Fibroblast of mammary gland (primary cell): ENCODE data around the gene P2RY2.

ENCODE experiments used
- DNase-seq: peaks from one replicate; pipeline ENCODE4 v3.0.0-alpha.2; 2010; ENCODE audit warnings: low read depth
- H3K4me3 ChIP-seq: 2 replicates; pipeline ENCODE4 v1.5.1; 2011; ENCODE audit warnings: low read depth, mild to moderate bottlenecking, low read length, moderate library complexity; ENCODE audit not compliant: control insufficient read depth
- TF ChIP-seq, protein P1 (sequence below): conservative IDR thresholded peaks from 2 replicates; pipeline ENCODE4 v1.5.1; 2011; ENCODE audit warnings: low read depth, low read length, inconsistent platforms; ENCODE audit not compliant: control insufficient read depth, insufficient read depth

P2RY2 gene

DNA sequence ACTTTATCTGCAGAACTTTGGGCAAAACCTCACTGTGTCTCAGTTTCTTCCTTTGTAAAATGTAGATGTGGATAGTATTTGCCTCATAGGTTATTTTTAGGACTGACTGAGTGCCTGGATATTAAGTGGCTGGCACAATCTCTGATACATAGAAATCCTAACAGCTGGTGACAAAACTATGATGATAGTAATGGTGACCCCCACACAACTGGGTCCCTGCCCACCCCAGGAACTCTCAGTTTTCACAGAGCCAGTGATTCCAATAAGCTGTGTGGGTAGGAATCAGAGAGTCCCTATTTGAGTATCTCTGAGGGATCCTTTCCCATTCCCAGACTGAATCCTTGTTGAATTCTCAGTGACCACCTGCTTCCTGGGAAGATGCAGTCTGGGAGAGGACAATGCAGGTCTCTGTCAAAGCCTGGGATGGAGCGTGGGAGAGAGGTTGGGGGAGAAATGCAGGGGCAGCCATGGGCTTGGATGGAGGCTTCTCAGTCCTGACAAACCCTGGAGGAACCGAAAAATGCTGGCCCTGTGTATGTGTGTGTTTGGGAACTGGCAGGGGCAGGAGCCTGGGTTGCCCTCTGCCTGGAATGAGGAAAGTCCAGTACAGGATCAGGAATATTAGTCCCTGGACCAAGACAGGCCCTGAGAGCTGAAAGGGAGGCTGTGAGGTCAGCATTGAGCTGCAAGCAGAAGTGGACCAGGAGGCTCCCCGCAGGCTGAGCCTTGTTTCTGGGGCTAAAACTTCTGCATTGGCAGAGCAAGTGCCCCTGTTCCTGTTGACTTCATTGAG is 48.0 kb downstream of the P2RY2 start:
- TF ChIP-seq, protein P1, sequence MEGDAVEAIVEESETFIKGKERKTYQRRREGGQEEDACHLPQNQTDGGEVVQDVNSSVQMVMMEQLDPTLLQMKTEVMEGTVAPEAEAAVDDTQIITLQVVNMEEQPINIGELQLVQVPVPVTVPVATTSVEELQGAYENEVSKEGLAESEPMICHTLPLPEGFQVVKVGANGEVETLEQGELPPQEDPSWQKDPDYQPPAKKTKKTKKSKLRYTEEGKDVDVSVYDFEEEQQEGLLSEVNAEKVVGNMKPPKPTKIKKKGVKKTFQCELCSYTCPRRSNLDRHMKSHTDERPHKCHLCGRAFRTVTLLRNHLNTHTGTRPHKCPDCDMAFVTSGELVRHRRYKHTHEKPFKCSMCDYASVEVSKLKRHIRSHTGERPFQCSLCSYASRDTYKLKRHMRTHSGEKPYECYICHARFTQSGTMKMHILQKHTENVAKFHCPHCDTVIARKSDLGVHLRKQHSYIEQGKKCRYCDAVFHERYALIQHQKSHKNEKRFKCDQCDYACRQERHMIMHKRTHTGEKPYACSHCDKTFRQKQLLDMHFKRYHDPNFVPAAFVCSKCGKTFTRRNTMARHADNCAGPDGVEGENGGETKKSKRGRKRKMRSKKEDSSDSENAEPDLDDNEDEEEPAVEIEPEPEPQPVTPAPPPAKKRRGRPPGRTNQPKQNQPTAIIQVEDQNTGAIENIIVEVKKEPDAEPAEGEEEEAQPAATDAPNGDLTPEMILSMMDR = no peak
- H3K4me3 ChIP-seq = no peak overlapping the region
- DNase-seq = no peak

DNA sequence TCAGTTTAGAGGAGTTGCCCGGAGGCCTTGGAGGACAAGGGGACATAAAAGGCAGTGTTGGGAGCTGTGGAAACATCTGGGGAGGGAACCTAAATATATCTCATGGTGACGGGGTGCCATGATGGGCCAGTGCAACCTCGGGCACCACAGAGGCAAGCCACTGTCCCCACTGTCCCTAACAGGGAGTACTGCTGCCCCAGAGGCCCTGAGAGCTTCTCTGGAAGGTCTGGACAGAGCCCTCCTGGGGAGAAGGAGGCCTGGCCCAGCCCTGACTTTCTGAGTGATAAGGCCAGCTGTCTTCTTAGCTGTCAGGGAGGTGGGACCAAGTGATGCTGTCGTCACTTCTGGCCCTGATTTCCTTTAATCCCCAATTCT is 48.6 kb downstream of the P2RY2 start:
- DNase-seq = no peak
- no peak overlapping the region for H3K4me3 ChIP-seq
- TF ChIP-seq, protein P1 = no peak

DNA sequence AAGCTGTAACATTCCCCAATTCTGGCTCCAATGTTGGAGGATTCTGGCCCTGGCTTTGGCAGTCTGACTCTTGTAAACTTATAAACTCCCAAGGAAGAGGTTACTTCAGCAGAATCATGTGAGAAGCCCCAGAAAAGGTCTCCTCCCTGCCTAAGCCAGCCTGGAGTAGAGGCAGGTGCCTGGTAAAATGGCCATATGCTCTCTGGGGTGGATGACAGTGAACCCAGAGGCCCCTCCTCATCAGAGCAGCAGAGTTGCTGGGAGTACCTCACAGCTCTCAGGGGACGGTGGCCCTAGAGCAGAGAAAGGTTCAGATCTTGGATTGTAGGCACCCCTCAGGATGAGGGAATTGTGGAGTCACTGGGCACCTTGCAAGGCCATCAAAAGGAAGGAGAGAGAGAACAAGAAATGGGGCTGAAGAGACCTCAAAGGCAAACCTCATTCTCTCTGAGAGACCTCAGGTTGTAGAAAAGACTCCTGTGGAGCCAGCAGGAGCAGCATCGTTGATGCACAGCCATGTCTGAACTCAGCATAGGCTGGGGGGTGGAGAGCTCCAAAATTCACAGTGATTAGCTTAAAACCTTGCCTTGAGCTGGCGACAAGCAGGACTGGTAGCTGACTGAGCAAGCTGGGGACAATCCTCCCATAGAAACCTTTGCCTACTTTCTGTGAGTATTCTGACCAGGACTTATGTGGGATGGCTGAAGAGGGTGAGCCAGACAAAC is 49.2 kb downstream of the P2RY2 start:
- TF ChIP-seq, protein P1 = no peak
- H3K4me3 ChIP-seq = no peak overlapping the region
- DNase-seq = no peak

DNA sequence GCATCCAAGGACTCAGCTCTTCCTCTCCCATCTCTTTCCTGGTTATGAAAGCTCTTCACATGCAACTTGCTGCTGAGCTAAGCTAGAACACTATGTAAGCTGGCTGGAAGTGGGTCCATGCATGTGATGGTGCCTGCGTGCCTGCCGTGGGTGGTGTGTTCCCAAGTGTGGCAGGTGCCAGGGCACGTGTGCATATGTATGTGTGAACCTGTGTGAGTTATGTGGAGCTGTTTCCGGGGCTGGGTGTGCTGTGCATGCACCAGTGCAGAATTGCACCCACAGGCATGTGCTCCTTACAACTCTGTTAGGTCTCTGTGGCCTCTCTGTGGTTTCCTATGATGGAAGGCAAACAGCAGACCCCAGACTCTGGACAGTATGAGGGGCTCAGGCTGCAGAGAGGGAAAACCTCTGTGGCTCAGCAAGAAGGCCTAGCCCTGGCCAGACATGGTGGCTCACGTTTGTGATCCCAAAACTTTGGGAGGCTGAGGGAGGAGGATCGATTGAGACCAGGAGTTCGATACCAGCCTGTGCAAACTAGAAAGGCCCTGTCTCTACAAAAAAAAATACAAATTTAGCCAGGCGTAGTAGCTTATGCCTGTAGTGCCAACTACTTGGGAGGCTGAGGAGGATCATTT is 49.9 kb downstream of the P2RY2 start:
- TF ChIP-seq, protein P1 = no peak
- no peak for DNase-seq
- H3K4me3 ChIP-seq = no peak overlapping the region

DNA sequence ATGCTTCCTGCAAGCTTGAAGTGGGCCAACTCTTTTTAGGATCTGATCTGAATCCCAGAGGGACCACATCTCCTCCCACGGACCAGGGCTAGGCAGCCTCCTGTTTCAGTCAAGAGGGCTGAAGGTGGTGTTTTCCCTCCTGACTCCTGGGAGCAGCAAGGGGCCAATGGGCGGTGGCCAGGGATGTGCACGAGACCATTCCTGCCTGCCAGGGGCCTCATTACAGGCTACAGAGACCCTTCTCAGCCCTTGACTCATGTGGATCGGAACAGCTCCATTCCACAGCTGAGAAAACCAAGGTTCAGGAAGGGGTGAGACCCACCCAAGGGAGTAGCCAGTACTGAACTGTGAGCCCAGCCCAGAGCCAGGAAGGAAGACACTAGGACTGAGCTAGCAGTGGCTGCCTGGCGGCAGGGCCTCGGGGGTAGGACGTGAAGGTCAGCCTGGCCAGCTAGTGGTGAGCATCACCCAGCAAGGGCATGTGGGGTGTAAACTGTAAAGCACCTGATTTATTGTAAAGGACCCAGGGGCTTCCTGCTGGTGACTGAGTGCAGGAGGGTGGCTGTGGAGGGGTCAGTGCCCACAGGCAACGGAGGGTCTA is 50.7 kb downstream of the P2RY2 start:
- DNase-seq = no peak
- TF ChIP-seq, protein P1 = no peak
- no peak overlapping the region for H3K4me3 ChIP-seq

DNA sequence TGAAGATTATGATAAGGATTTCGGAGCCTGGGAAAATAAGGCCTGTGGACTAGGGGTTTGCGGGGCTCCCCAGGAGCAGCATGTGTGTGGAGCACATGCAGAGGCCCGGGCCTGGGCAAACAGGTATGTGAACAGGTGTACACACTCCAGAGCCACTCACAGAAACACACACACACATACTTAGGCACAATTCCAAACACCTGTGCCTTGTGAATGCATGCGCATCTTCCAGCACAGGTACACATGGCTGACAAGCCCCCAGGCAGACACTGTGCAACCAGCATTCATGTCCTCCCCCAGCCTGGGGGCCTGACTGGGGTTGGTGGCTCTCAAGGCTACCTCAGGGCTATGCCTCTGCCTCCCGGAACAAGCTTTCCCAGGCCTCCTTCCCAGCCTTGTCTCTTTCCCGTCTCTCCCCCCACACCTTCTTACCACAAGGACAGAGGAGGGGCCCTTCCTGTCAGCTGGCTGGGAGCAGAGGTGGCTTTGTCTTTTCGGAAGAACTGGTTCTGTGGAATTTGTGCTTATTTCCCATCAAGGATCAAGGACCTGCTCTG is 51.5 kb downstream of the P2RY2 start:
- TF ChIP-seq, protein P1 = no peak
- H3K4me3 ChIP-seq = no peak overlapping the region
- DNase-seq = no peak
